WERI-Rb-1 (cell line): Measurements from ENCODE around the gene STIM2.
"Not testable (repeated sequence)": the region's sequence is repeated elsewhere in the genome, so short reads cannot be mapped to it uniquely, and the experiment has no call there.

Experiments used
- DNase-seq: peaks from one replicate; pipeline ENCODE4 v3.0.0-alpha.2; 2020
- H3K27ac ChIP-seq: fragments of 250-450 bp; sonication (Bioruptor Pico); 2 replicates; pipeline ENCODE4 v1.5.1; 2020; ENCODE audit warnings: mild to moderate bottlenecking, moderate library complexity
- H3K27me3 ChIP-seq: fragments of 250-450 bp; sonication (Bioruptor Pico); 2 replicates; pipeline ENCODE4 v1.5.1; 2021; ENCODE audit warnings: mild to moderate bottlenecking, low read depth, moderate library complexity; ENCODE audit not compliant: insufficient read depth, severe bottlenecking
- H3K36me3 ChIP-seq: fragments of 250-450 bp; sonication (Bioruptor Pico); 2 replicates; pipeline ENCODE4 v1.5.1; 2020; ENCODE audit warnings: mild to moderate bottlenecking, moderate library complexity
- H3K4me3 ChIP-seq: 2 replicates; pipeline ENCODE4 v1.5.1; 2011; ENCODE audit warnings: low read depth, mild to moderate bottlenecking, control low read depth, low read length
- H3K9me3 ChIP-seq: fragments of 250-450 bp; sonication (Bioruptor Pico); 2 replicates; pipeline ENCODE4 v1.5.1; 2021; ENCODE audit warnings: mild to moderate bottlenecking, moderate library complexity; ENCODE audit not compliant: severe bottlenecking
- CTCF ChIP-seq: IDR thresholded peaks from 2 replicates; pipeline ENCODE4 v1.5.1; 2011; ENCODE audit warnings: low read depth, mild to moderate bottlenecking, control low read depth, inconsistent platforms, low read length

The STIM2 gene

GRCh38 chr4:26860157-26860921 lies at the start of gene STIM2:
STIM2 (plus strand) TSS chr4:26860841.
- Histone ChIP-seq H3K27me3 (no peaks in the 10 kb centered on the region), H3K27ac (peak within 1 kb of the TSS; percentile 81), H3K4me3 (peak within 1 kb of the TSS; percentile 90), H3K36me3 (no peaks in the 10 kb centered on the region; the same call in 1 of the 2 replicates), H3K9me3 (no peaks in the 10 kb centered on the region)
- TF ChIP-seq CTCF, result peak; percentile 73
- peak; percentile 99 for DNase-seq

- H3K27ac ChIP-seq, H3K27me3 ChIP-seq, H3K4me3 ChIP-seq, H3K9me3 ChIP-seq, DNase-seq, H3K36me3 ChIP-seq: not testable (repeated sequence)
These were observed 49.1 kb upstream of the STIM2 start for GRCh38 chr4:26811571-26811970.

- H3K27me3 ChIP-seq, result no peaks in the 10 kb centered on the region
- no peak overlapping the region for H3K4me3 ChIP-seq
- H3K27ac ChIP-seq, result no peak overlapping the region
- no peak for TF ChIP-seq CTCF
- H3K36me3 ChIP-seq, result no peaks in the 10 kb centered on the region
- DNase-seq, result no peak
- no peaks in the 10 kb centered on the region for H3K9me3 ChIP-seq
These were observed 48.5 kb upstream of the STIM2 start for GRCh38 chr4:26812049-26812714.

- no peaks in the 10 kb centered on the region for H3K9me3 ChIP-seq
- DNase-seq, result no peak
- H3K36me3 ChIP-seq, result no peaks in the 10 kb centered on the region
- H3K27ac ChIP-seq, result no peak overlapping the region
- no peak overlapping the region for H3K4me3 ChIP-seq
- no peak for TF ChIP-seq CTCF
- H3K27me3 ChIP-seq, result no peaks in the 10 kb centered on the region
These were observed 46.9 kb upstream of the STIM2 start for GRCh38 chr4:26813698-26814097.

- H3K36me3 ChIP-seq, result no peaks in the 10 kb centered on the region
- no peak overlapping the region for H3K4me3 ChIP-seq
- no peak overlapping the region for H3K27ac ChIP-seq
- H3K27me3 ChIP-seq, result no peaks in the 10 kb centered on the region
- TF ChIP-seq CTCF, result no peak
- no peak for DNase-seq
- H3K9me3 ChIP-seq, result no peaks in the 10 kb centered on the region
These were observed 45.4 kb upstream of the STIM2 start for GRCh38 chr4:26815199-26815598.

- Histone ChIP-seq H3K36me3 (no peaks in the 10 kb centered on the region), H3K9me3 (no peaks in the 10 kb centered on the region), H3K4me3 (no peak overlapping the region), H3K27ac (no peak overlapping the region), H3K27me3 (no peaks in the 10 kb centered on the region)
- DNase-seq, result no peak
- no peak for TF ChIP-seq CTCF
These were observed 44.9 kb upstream of the STIM2 start for GRCh38 chr4:26815706-26816105.
